Measurements from ENCODE around the gene SLC27A6.

The SLC27A6 gene

DNA sequence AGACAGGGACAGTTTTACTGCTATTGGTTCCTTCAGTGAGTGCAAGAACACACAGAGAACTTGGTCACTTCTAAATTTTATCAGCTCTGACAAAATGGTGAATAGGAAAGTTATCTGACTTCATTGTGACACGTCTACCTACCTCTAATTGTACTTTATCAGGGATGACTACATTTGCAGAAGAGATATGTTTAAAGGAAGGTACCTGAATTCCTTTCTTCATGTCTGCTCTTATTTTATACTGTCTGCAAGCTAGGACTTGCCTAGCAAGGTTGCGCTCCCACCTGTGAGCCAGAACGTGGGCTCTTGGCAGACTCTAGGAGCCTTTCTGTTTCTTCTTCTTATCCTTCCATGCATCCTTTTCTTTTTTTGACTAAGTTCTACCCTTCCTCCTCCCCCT is 1.6 kb downstream of the SLC27A6 start:
- H3K4me1 Mint-ChIP-seq (ENCODE audit: low read depth), result peaks cover 3% of the 10 kb centered on the region
- H3K36me3 Mint-ChIP-seq, result no peaks in the 10 kb centered on the region
- H3K4me3 Mint-ChIP-seq, result no peak overlapping the region
- H3K27ac Mint-ChIP-seq, result no peak overlapping the region
- no peaks in the 10 kb centered on the region for H3K9me3 Mint-ChIP-seq (ENCODE audit: low read depth)
- peaks cover 16% of the 10 kb centered on the region for H3K27me3 Mint-ChIP-seq

DNA sequence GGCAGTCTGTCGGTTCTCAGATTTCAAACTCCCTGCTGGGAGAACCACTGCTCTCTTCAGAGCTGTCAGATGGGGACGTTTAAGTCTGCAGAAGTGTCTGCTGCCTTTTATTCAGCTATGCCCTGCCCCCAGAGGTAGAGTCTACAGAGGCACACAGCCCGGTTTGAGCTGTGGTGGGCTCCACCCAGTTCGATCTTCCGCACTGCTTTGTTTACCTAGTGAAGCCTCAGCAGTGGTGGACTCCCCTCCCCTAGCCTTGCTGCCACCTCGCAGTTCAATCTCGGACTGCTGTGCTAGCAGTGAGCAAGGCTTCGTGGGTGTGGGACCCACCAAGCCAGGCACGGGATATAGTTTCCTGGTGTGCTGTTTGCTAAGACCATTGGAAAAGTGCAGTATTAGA is 8.0 kb downstream of the SLC27A6 start:
- no peak overlapping the region for H3K27ac Mint-ChIP-seq
- no peaks in the 10 kb centered on the region for H3K36me3 Mint-ChIP-seq
- peaks cover 14% of the 10 kb centered on the region for H3K27me3 Mint-ChIP-seq
- no peaks in the 10 kb centered on the region for H3K4me1 Mint-ChIP-seq (ENCODE audit: low read depth)
- H3K4me3 Mint-ChIP-seq, result no peak overlapping the region
- no peaks in the 10 kb centered on the region for H3K9me3 Mint-ChIP-seq (ENCODE audit: low read depth)

DNA sequence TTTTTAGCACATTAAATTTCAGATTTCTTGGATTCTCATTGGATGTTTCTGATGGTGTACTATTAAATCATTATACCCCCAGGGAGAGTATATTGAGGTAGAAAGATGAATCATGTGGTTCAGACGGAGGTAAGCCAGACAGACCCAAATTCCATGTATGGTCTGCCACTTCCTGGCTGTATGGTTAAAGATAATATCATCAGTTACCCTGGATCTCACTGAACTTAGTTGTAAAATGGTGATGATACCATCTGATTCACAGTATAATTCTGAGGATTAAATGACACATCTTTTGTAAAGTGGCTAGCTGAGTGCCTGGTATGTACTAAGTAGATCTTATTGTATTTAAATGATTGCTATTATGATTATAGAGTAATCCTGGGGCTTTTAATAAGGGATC is 9.3 kb downstream of the SLC27A6 start:
- Mint-ChIP-seq H3K9me3 (ENCODE audit: low read depth) (no peaks in the 10 kb centered on the region), H3K4me3 (no peak overlapping the region), H3K27me3 (peaks cover 14% of the 10 kb centered on the region), H3K4me1 (ENCODE audit: low read depth) (no peaks in the 10 kb centered on the region), H3K36me3 (no peaks in the 10 kb centered on the region), H3K27ac (no peak overlapping the region)

DNA sequence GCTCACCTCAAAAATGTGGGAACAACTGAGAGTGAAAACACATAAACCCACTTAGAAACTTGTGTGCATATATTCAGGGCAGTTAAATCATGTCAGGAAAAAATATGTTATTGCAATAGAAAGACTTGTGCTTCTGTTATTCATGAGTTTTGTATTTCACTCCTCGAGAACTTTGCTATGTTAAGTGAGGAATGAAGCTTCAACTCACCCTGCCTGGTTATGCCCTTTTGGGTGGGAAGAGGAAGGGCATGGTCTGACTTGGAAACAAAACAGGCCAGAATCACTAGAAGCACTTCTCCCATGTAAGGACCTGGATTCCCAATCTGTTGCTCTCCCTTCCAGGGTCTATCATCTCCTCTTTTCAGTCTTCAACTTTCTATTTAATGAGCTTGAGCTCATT is 14.5 kb downstream of the SLC27A6 start:
- no peaks in the 10 kb centered on the region for H3K4me1 Mint-ChIP-seq (ENCODE audit: low read depth)
- H3K4me3 Mint-ChIP-seq, result no peak overlapping the region
- H3K27me3 Mint-ChIP-seq, result peaks cover 4% of the 10 kb centered on the region
- no peak overlapping the region for H3K27ac Mint-ChIP-seq
- no peaks in the 10 kb centered on the region for H3K36me3 Mint-ChIP-seq
- no peaks in the 10 kb centered on the region for H3K9me3 Mint-ChIP-seq (ENCODE audit: low read depth)

DNA sequence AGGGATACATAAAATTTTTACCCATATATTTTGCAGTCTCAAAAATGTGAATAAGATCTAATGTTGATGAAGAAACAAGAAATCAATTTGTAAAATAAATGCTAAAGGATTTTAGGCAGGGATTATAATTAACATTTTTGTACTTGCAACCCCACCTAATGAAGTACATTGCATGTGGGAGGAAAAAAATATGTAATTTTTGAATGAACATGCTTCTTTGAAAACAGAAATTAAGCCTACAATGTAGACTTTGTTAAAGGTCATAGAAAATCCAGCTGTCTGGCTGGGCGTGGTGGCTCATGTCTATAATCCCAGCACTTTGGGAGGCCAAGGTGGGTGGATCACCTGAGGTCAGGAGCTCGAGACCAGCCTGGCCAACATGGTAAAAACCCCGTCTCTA is 15.6 kb downstream of the SLC27A6 start:
- no peak overlapping the region for H3K27ac Mint-ChIP-seq
- no peaks in the 10 kb centered on the region for H3K27me3 Mint-ChIP-seq
- H3K4me3 Mint-ChIP-seq, result no peak overlapping the region
- H3K9me3 Mint-ChIP-seq (ENCODE audit: low read depth), result no peaks in the 10 kb centered on the region
- no peaks in the 10 kb centered on the region for H3K4me1 Mint-ChIP-seq (ENCODE audit: low read depth)
- H3K36me3 Mint-ChIP-seq, result no peaks in the 10 kb centered on the region

DNA sequence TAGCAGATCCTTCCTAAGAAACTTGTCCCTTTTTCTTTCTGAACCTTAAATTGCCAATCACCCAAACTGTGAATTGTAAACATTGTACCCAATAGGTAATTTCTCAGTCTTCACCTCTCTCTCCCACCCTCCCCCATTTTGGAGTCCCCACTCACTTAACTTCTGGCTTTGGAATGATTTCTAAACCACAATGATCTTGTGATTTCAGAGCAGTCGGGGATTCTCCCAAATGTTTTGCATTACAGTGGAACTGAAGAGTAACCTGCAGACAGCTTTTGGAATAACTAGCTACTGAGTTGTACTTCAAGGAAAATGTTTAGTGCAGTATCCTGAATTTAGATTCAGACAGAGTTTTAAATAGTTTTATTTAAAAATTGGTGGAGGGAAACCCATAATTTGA is 19.2 kb downstream of the SLC27A6 start:
- Mint-ChIP-seq H3K4me3 (no peak overlapping the region), H3K36me3 (no peaks in the 10 kb centered on the region), H3K27ac (no peak overlapping the region), H3K9me3 (ENCODE audit: low read depth) (no peaks in the 10 kb centered on the region), H3K4me1 (ENCODE audit: low read depth) (no peaks in the 10 kb centered on the region), H3K27me3 (no peaks in the 10 kb centered on the region)

DNA sequence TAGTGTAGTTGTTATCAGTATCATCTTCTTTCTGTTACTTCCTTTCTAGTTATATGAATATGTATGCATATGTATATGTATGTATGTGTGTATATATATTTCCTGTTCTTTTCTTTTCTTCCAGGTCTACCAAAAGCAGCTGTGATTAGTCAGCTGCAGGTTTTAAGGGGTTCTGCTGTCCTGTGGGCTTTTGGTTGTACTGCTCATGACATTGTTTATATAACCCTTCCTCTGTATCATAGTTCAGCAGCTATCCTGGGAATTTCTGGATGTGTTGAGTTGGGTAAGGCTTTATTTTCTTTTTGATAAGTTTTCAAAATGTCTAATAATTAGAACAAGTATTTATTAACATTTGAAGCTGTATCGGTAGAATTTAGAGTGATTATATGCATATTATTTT is 23.2 kb downstream of the SLC27A6 start:
- H3K9me3 Mint-ChIP-seq (ENCODE audit: low read depth), result no peaks in the 10 kb centered on the region
- no peak overlapping the region for H3K27ac Mint-ChIP-seq
- H3K4me1 Mint-ChIP-seq (ENCODE audit: low read depth), result no peaks in the 10 kb centered on the region
- H3K27me3 Mint-ChIP-seq, result no peaks in the 10 kb centered on the region
- no peaks in the 10 kb centered on the region for H3K36me3 Mint-ChIP-seq
- no peak overlapping the region for H3K4me3 Mint-ChIP-seq

DNA sequence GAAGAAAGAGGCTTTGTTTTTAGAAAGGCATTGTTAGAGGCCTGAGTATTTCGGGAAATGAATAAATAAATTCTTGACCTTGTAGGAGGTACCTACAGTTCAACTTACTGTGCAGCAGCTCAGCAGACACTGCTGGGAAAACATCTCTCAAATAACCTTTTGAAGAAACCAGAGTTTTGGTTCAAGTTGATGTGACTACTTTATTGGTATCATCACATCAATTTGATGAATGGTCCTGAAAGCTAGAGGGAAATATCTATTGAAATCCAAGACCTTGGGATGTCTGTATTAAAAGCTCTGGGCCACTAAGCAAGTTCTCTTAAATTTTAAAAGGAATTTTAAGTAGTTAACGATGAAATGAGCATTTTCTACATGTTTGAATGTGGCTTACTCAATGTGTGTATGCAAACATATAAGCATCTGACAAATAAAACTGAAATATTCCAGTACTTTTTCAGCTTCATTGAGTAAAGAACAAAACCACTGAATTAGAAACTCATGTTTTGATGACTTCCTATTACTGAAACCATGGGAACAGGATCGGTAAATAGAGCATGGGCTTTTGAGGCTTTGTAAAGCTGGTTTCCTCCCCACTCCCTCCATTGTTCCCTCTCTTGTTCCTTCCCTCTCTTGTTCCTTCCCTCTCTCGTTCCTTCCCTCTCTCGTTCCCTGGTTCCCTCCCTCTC is 36.7 kb downstream of the SLC27A6 start:
- no peaks in the 10 kb centered on the region for H3K36me3 Mint-ChIP-seq
- no peaks in the 10 kb centered on the region for H3K9me3 Mint-ChIP-seq (ENCODE audit: low read depth)
- no peaks in the 10 kb centered on the region for H3K27me3 Mint-ChIP-seq
- no peak overlapping the region for H3K27ac Mint-ChIP-seq
- H3K4me3 Mint-ChIP-seq, result no peak overlapping the region
- no peaks in the 10 kb centered on the region for H3K4me1 Mint-ChIP-seq (ENCODE audit: low read depth)

DNA sequence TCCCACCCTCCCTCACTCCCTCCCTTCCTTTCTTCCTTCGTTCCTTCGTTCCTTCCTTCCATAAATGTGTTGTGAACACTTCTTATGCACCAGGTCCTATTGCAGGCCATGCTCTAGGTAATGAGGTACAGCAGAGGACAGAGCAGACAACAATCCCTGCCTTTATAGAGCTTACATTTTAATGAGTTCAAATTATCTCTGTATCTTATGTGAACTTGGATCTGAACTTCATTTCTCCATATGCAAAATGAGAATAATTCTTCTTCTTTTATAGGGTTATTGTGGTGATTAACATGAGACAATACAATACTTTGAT is 37.2 kb downstream of the SLC27A6 start:
- no peaks in the 10 kb centered on the region for H3K27me3 Mint-ChIP-seq
- H3K4me3 Mint-ChIP-seq, result no peak overlapping the region
- no peak overlapping the region for H3K27ac Mint-ChIP-seq
- no peaks in the 10 kb centered on the region for H3K9me3 Mint-ChIP-seq (ENCODE audit: low read depth)
- H3K36me3 Mint-ChIP-seq, result no peaks in the 10 kb centered on the region
- H3K4me1 Mint-ChIP-seq (ENCODE audit: low read depth), result no peaks in the 10 kb centered on the region

DNA sequence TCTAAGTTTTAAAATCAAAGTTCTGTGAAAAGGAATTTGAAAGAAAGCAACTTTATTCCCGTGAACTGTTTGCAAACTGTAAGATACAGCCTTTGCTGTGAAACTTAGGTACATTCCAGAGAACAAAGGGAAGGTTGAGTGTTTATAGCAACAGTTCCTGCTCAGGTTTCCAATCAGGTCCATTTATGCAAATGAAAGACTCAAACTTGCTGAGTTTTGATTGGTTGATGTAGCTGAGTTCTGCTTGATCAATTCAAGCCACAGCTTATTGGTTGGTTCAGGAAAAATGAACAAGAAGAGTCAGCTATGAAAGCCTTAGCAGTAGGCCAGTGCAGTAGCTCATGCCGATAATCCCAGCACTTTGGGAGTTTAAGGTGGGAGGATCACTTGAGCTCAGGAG is 37.9 kb downstream of the SLC27A6 start:
- Mint-ChIP-seq H3K27ac (no peak overlapping the region), H3K36me3 (no peaks in the 10 kb centered on the region), H3K4me3 (no peak overlapping the region), H3K4me1 (ENCODE audit: low read depth) (no peaks in the 10 kb centered on the region), H3K9me3 (ENCODE audit: low read depth) (no peaks in the 10 kb centered on the region), H3K27me3 (no peaks in the 10 kb centered on the region)

DNA sequence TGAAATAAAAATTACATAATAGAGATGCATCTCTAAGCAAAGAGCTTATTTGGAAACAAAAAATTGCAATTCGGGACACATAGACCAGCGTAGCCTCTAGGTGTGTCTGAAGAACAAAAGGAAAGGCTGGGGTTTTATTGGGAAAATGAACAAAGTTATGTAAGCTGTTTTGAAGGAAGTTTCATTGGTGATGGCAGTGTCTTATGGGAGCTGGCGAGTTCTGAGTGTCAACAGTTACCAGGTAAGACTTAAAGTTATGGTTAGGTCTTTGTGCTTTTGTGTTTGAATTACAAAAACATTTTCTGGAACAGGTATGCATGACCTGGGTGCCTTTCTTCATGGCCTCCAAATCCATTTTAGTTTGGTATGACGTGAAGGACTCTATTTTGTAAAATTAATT is 48.9 kb downstream of the SLC27A6 start:
- no peaks in the 10 kb centered on the region for H3K9me3 Mint-ChIP-seq (ENCODE audit: low read depth)
- H3K27me3 Mint-ChIP-seq, result peaks cover 6% of the 10 kb centered on the region
- no peak overlapping the region for H3K4me3 Mint-ChIP-seq
- H3K4me1 Mint-ChIP-seq (ENCODE audit: low read depth), result no peaks in the 10 kb centered on the region
- H3K36me3 Mint-ChIP-seq, result no peaks in the 10 kb centered on the region
- H3K27ac Mint-ChIP-seq, result no peak overlapping the region

DNA sequence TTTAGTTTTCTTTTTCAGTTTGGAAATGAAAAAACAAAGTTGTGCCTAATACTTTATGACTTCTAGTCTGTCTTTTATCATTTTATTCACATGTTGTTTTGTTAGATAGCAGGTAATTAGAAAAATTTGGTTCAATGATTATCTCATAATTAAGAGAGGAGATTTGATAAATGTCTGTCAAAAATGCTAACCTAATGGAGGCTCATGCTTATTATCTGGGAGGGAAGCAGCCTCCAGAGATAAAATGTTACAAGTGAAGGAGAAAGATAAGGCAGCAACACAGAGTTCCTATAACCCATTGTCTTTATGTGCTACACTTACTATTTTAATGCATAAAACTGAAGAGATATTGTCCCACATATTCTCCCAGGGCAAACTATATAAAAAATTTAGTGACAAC is 53.5 kb downstream of the SLC27A6 start:
- Mint-ChIP-seq H3K9me3 (ENCODE audit: low read depth) (no peaks in the 10 kb centered on the region), H3K4me1 (ENCODE audit: low read depth) (no peaks in the 10 kb centered on the region), H3K4me3 (no peak overlapping the region), H3K27ac (no peak overlapping the region), H3K36me3 (no peaks in the 10 kb centered on the region), H3K27me3 (peaks cover 9% of the 10 kb centered on the region)

DNA sequence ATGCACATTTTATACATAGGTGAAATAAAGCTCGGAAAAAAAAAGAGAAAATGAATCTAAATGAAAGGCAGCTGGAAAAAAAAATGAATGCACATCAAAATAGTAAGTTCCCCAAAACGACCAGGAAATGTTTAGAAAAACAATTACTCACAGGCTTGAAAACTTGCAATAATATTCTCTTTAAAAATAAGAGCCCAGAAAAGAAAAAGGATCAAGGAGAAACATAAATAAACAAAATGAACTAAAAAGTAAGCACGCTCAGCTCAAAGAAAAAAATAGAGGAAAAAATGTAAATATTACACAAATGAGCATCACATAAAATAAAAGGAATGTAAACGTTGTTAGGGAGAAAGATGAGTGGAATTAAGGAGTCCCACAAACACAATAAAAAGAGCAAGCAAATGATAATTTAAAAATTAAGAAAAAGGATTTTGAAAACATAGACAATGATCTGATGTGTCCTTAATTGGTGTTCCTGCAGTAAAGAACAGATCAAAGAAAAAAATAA is 54.2 kb downstream of the SLC27A6 start:
- Mint-ChIP-seq H3K36me3 (no peaks in the 10 kb centered on the region), H3K27me3 (peaks cover 9% of the 10 kb centered on the region), H3K4me1 (ENCODE audit: low read depth) (no peaks in the 10 kb centered on the region), H3K27ac (no peak overlapping the region), H3K4me3 (no peak overlapping the region), H3K9me3 (ENCODE audit: low read depth) (no peaks in the 10 kb centered on the region)

DNA sequence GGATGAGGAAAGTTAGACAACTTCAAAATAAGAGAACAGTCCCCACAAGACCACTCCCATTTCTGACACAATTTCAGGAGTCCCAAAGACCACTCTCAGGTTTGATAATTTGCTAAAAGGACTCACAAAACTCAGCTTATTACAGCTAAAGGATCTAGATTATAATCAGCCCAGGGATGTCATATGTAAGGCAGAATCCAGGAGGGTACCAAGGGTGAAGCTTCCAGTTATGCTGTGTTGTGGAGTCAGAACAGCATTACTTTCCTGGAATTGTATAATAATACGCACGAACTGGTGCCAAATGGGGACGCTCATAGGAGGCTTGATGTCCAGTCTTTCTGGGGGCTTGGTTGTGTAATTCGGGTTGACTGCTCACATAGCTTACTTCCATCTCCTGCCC is 55.4 kb downstream of the SLC27A6 start:
- Mint-ChIP-seq H3K9me3 (ENCODE audit: low read depth) (no peaks in the 10 kb centered on the region), H3K4me1 (ENCODE audit: low read depth) (no peaks in the 10 kb centered on the region), H3K27ac (no peak overlapping the region), H3K4me3 (no peak overlapping the region), H3K27me3 (peaks cover 9% of the 10 kb centered on the region), H3K36me3 (no peaks in the 10 kb centered on the region)

DNA sequence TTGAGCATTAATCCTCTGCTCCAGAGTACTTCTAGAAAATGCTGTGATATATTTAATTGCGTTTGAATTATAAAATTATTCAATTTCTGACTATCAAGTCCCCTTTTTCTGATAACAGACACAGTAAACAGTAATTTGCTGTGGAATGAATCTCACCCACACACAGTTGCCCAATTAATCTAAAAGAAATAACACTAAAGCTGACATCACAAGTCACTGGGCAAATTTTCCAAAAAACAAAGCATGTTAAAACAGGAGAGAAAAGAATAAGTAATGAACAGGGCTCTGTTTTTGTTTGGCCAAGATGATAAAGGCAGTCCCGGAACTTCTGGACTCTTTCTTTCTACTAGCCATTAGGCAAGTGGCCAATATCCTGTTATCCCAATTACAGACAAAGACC is 56.5 kb downstream of the SLC27A6 start:
- H3K4me3 Mint-ChIP-seq, result no peak overlapping the region
- no peak overlapping the region for H3K27ac Mint-ChIP-seq
- no peaks in the 10 kb centered on the region for H3K9me3 Mint-ChIP-seq (ENCODE audit: low read depth)
- H3K36me3 Mint-ChIP-seq, result no peaks in the 10 kb centered on the region
- H3K27me3 Mint-ChIP-seq, result peaks cover 9% of the 10 kb centered on the region
- no peaks in the 10 kb centered on the region for H3K4me1 Mint-ChIP-seq (ENCODE audit: low read depth)

DNA sequence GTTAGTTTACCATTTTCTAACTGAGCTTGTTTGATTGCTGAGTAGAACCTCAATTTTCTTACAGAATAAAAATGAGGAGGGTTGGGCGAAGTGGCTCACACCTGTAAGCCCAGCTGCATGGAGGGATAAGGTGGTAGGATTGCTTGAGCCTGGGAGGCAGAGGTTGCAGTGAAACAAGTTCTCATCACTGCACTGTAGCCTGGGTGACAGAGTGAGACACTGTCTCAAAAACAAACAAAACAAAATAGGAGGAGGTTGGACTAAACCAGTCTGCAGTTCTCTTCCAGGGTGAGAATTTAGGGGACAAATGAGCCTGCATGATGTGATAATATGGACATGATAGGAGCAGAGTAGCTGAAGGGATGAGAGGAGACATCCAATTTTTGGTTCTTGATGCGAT is 57.3 kb downstream of the SLC27A6 start:
- H3K9me3 Mint-ChIP-seq (ENCODE audit: low read depth), result no peaks in the 10 kb centered on the region
- H3K4me1 Mint-ChIP-seq (ENCODE audit: low read depth), result no peaks in the 10 kb centered on the region
- H3K36me3 Mint-ChIP-seq, result no peaks in the 10 kb centered on the region
- H3K4me3 Mint-ChIP-seq, result no peak overlapping the region
- H3K27ac Mint-ChIP-seq, result no peak overlapping the region
- peaks cover 9% of the 10 kb centered on the region for H3K27me3 Mint-ChIP-seq

All from activated naive CD8-positive, alpha-beta T cell (primary cell).